GM20000 (cell line): ENCODE results near the gene ZSWIM7.

Source experiments
- DNase-seq: peaks from one replicate; pipeline ENCODE4 v3.0.0; 2012; ENCODE audit warnings: low spot score
- CTCF ChIP-seq: IDR thresholded peaks from 2 replicates; pipeline ENCODE4 v1.5.1; 2012; ENCODE audit warnings: mild to moderate bottlenecking, control low read depth; ENCODE audit errors: extremely low read depth, missing control alignments

The ZSWIM7 gene

DNA sequence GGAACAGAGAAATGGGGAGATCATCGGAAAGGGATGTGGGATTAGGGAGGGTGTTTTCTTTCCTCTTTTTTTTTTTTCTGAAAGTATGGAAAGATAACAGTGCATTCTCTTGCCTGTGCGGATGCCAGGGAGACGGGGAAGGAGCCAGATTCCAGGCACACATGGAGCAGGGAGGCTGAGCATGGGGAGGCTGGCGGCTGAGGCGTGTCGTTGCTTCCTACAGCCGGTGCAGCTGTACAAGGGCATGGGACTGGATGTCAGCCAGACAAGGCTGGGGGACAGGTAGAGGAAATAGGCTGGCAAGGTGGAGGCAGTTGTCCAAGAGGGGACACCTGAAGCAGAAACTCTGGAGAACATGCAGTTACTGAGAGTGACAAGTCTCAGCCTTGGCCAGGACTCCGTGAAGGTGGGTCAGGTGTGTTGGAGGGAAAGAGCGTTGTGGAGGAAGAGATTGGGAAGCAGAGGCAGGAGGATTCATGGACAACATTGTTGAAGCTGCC is 71.2 kb downstream of the ZSWIM7 start:
- TF ChIP-seq CTCF: no peak
- no peak for DNase-seq
